GM12891 (cell line): Measurements from ENCODE around the gene PTPRG.

ENCODE experiments used
- PAX5 ChIP-seq: IDR thresholded peaks from 2 replicates; pipeline ENCODE4 v1.6.1; 2011; ENCODE audit warnings: low read length, moderate library complexity, mild to moderate bottlenecking; ENCODE audit not compliant: insufficient read depth, severe bottlenecking
- POLR2A ChIP-seq: IDR thresholded peaks from 2 replicates; pipeline ENCODE4 v1.6.1; 2011; ENCODE audit warnings: low read depth, low read length, control low read depth
- POLR2AphosphoS5 ChIP-seq: IDR thresholded peaks from 2 replicates; pipeline ENCODE4 v1.6.1; 2011; ENCODE audit warnings: low read depth, low read length, control low read depth
- SPI1 ChIP-seq: IDR thresholded peaks from 2 replicates; pipeline ENCODE4 v1.6.1; 2011; ENCODE audit warnings: low read depth, low read length, control low read depth
- TAF1 ChIP-seq: IDR thresholded peaks from 2 replicates; pipeline ENCODE4 v1.6.1; 2011; ENCODE audit warnings: low read depth, low read length, control low read depth

- TF ChIP-seq POLR2AphosphoS5 = no peak
- TF ChIP-seq TAF1 = no peak
- TF ChIP-seq POLR2A = no peak
- no peak for TF ChIP-seq SPI1
- TF ChIP-seq PAX5 = no peak
These were observed 485.0 kb downstream of the PTPRG start for GRCh38 chr3:62046326-62046725.
